ENCODE results near the gene GK. TPM values are rescaled to one million over a fixed set of nuclear protein-coding genes. Genes with fewer than 3 reads are reported as not detected.

Gene GK
- total RNA-seq, 1 donor from 2014 or later: 17.8 TPM

DNA sequence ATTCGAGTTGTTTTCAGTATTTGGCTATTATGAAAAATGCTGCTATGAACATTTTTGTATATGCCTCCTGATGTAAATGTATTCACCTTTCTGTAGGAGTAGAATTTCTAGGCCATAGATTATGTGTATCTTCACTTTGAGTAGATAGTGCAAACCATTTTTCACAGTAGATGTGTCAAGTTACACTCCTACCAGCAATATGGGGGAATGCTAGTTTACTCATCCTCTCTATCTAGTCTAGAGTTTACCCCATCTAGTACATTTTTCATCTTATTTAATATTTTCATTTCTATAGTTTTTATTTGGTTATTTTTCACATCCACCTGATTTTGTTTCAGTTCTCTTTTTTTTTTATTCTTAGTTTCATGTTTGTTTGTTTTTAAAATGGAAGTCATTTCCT, 59.0 kb downstream of the GK start:
- no peak for ATAC-seq

DNA sequence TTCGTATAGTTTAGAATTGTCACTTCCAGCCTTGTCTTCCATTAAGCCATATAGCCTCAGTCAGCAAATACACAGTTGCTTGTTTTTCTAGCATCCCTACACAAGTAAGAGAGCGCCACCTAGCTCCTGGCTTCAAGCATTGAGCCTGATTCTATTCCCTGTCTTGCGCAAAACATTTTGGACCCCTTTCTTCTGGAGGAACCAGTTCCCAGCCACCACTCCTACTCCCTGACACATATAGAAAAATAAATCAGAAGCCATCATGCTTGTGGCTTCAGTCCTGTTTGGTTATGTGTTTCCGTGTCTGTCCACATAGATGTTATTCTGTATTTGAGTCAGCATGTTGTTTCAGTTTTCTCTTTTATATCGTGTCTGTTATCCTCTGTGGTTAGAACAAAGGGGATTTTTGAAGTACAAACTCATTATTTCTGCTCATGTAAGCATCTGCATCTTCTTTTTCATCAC, 59.9 kb downstream of the GK start:
- ATAC-seq: peak; percentile 84

DNA sequence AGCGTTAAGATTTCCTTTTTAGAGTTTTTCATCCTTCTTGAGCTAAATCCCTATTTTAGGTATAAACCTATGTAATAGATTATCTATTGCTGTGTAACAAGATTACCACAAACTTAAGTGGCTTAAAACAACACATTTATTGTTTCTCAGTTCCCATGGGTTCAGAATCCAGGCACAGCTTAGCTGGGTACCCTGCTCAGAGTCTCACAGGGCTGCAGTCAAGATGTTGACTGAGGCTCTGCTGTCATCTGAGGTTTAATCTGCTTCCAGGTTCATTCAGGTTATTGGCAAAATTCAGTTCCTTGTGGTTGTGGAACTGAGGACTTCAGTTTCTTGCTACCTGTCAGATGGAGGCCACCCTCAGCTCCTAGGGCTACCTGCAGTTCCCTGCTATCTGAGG, 60.9 kb downstream of the GK start:
- no peak for ATAC-seq

DNA sequence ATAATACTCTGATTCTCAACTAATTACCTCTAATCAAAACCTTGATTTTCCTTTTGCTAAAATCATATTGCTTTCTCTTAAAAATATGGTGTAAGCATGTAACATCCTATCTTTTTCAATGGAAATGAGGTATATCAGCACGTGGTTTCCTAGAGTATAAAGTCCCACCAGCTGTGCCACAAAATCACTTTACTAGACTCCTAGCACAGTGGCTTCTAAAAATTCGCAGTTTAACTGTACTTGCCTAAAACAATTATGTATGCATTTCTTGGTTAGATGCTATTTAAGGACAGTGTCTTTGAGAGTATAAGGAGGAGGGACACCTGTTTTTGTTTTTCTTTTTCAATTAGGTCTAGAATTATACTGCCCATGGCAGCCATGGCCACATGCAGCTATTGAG, 62.8 kb downstream of the GK start:
- no peak for ATAC-seq

DNA sequence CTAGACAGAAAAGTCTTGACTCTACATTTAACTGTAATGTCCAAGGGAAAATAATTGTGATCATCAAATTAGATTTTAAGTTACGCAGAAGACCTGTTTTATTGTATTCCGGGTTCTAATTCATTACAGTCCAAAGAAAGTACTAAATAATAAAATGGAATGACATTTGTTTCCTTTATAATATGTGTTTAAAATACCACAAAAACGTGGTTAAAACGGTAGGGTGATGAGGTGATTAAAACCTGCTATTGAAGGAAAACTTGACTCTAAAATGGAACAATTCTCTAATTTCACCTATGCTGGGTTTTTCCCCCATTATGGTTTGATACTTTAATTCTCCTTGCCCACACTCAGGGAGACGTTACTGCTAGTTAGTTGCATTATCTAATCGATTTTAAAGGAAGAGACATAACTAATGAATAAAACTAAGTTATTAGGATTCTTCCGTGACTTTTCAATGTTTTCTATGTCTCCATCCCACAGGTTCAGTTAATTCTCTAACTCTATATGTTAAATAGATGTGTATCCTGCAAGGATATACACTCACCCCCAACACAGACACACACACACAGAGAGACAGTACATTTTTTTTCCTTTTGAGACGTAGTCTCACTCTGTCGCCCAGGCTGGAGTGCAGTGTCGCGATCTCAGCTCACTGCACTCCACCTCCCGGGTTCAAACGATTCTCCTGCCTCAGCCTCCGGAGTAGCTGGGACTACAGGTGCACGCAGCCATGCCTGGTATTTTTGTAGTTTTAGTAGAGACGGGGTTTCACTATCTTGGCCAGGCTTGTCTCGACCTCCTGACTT, 80.8 kb downstream of the GK start:
- ATAC-seq: no peak

DNA sequence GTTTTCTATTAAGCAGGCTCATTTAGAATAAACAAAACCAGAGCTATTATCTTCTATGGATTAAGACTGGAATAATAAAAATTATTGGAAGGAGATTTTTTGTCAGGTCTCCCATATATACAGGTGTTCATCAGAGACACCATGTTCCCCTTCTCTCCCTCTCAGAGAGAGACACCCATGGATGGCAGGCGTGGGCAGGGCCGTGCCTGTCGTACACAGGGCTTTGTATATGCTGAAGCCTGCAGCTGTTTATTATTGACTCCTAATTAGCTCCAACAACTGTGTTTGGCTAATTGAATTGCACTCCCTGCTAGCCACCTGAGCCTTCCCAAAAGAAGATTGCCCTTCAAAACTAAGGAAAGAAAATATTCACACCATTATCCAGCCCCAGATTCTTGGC, 81.6 kb downstream of the GK start:
- ATAC-seq: no peak

DNA sequence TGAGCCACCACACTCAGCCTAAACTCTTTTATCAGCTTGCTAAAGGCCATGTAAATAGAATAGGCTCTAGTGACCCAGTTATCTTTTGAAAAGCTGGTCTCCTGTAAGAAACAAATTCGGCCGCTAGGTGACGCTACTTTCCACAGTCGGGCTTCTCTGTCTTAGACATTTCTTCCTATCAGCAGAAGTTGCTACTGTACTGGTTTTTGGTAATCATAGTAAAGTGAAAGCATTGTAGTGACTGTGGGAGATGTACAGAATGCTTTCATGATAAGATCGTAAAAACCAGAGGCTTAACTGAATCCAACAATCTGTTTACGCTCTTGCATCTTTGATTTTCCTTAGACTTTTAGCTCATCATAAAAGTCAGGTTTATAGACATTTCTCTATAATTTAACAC, 82.6 kb downstream of the GK start:
- ATAC-seq: peak; percentile 28

DNA sequence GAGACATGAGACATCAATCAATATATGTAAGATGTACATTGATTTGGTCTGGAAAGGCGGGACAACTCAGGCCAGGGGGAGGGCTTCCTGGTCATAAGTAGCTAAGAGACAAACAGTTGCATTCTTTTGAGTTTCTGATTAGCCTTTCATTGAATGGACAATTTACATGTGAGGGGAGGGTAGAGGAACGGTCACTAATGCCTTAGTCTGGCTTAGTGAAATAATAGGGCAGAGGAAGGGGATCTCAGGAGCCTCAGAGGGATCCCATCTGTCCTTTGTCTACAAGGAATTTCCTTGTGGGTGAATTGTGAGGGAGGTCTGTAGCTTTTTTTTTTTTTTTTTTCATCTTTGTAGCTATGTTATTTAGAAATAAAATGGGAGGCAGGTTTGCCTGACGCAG, 88.3 kb downstream of the GK start:
- no peak for ATAC-seq

DNA sequence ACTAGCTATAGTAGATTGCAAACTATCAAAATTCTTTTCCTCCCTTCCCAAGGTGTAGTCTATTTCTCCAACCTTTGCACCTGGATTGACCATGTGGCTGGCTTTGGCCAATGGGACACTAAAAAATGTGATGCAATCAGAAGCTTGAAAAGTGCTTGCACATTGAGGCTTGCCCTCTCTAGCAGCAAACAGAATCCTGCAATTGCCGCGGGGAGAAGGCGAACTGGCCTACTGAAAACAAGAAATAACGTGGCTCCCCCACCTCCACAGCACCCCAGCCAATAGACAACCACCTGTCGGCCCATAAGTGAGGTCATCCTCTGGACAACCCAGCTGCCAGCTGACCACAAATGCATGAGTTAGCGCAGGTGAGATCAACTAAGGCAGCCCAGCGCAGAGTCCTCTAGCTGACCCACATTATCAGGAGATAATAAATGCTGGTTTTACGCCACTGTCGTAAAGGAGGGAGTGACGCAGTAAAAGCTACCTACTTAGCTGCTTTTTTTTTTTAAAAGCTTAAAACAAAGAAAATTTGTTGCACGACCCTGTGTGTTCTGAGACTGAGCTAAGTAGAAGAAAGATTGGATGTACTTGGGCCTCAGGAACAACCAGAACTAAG, 95.2 kb downstream of the GK start:
- ATAC-seq: no peak

DNA sequence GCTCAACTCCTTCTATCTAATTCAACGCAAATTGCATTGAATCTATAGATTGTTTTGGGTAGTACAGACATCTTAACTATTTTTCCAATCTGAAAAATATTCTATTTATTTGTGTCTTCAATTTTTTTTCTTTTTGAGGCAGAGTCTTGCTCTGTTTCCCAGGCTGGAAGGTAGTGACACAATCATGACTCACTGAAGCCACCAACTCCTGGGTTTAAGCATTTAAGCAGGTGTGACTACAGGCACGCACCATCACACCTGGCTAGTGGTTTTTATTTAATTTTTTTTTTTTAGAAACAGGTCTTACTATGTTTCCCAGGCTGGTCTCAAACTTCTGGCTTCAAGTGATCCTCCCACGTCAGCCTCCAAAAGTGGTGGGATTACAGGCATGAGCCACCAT, 98.3 kb downstream of the GK start:
- ATAC-seq: no peak

DNA sequence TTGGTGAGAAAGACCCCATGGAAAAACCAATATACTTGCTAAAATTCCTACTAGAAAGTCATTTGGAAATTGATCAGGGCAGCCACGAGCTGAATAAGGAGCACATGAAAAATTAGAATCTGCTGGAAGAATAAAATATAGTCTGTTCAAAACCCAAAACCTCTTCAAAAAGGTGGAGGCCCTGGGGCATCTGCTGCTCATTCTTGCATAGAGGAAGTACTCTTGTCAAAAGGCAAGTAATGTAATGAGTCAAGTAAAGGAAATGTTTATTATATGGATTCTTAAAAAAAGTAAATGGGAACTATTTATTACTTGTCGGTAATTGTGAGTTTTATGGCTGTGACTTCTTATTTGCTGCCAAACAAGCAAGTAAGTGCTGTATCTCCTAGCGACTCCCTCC, 109.5 kb downstream of the GK start:
- no peak for ATAC-seq

DNA sequence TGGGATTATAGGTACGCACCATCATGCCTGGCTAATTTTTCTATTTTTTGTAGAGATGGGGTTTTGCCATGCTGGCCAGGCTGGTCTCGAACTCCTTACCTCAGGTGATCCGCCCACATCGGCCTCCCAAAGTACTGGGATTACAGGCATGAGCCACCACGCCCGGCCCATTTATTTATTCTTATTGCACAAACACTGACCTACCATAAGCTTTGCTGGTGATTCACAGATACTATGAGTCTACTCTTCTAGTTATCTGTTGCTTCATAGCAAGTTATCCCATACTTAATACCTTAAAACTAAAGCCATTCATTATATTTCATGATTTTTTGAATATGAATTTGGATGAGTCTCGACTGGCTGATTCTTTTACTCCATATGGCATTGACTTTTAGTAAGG, 120.5 kb downstream of the GK start:
- ATAC-seq: peak; percentile 51

DNA sequence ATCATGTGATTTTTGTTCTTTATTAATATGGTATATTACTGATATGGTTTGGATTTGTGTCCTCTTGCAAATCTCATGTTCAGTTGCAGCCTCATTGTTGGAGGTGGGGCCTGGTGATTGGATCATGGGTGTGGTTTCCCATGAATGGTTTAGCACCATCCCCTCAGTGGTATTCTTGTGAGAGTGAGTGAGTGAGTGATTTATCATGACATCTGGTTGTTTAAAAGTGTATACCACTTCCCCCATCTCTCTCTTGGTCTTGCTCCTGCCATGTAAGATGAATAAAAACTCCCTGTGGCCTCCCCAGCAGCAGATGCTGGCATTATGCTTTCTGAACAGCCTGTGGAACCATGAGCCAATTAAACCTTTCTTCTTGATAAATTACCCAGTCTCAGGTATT, 124.4 kb downstream of the GK start:
- ATAC-seq: no peak

DNA sequence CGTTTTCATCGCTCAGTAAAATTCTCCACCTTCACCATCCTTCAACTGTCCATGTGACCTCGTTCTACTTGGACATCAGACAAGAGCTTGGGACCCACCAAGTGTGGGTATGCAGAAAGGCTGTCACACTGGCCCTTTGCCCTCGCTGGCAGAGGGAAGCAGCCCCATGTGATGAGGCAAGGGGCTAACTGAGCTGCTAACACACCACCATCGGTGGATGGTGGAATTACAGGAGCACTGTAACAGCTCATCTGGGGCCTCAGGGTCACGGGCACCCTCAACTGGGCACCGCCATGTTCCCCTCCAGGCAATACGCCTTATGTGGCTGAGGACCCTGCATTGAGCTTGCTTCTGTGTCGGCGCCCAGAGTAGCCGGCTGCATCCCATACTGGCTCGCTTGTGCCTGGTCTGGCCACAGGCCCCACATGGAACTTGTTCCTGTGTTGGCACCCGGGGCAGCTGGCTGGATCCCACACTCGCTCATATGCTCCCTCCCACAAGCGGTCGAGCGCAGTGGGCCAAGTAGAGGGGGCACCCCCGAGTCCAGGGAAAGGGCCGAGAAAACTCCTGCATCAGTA, 126.3 kb downstream of the GK start:
- ATAC-seq: no peak

Other genes starting within 250 kb of the GK start
- gene TASL, start 75.7 kb upstream of the GK start, total RNA-seq: 0.16 TPM
- 17.5 TPM for gene TAB3, start 235.8 kb downstream of the GK start, total RNA-seq

Measured in esophagus mucosa (tissue), 1 donor.